ENCODE results near the gene RELN. TPM values are rescaled to one million over a fixed set of nuclear protein-coding genes. Genes with fewer than 3 reads are reported as not detected.

RELN gene
- total RNA-seq, 1 experiment from 2014 or later, result 0.02 TPM

GRCh38 chr7:103542470-103542869 lies 447.0 kb downstream of the RELN start:
- Mint-ChIP-seq H3K27me3 (ENCODE audit: low read depth) (peaks cover 6% of the 10 kb centered on the region), H3K4me1 (no peaks in the 10 kb centered on the region), H3K9me3 (no peaks in the 10 kb centered on the region; a peak in 1 of 5 replicates), H3K36me3 (ENCODE audit: insufficient read depth in 1 of 3, low read depth in 3 of 3) (no peaks in the 10 kb centered on the region), H3K27ac (no peak overlapping the region), H3K4me3 (no peak overlapping the region)
- H3K9ac ChIP-seq (ENCODE audit: extremely low read depth, insufficient read length, low read length), result no peak overlapping the region
- H3K27ac ChIP-seq (ENCODE audit: insufficient read length, low read depth, low read length), result no peak overlapping the region
- H2BK5ac ChIP-seq (ENCODE audit: insufficient read length, low read length), result no peak overlapping the region
- H3K4ac ChIP-seq (ENCODE audit: low read depth, low read length), result no peak overlapping the region
- no peaks in the 10 kb centered on the region for H3K79me1 ChIP-seq (ENCODE audit: insufficient read depth, low read depth, low read length, poor library complexity, severe bottlenecking)
- no peak overlapping the region for H3K56ac ChIP-seq (ENCODE audit: insufficient read length, low read depth, low read length)
- H3K23ac ChIP-seq (ENCODE audit: insufficient read length, low read depth, low read length), result no peak overlapping the region
- H4K91ac ChIP-seq (ENCODE audit: insufficient read length, low read depth, low read length), result no peak overlapping the region
- no peak overlapping the region for H2AK5ac ChIP-seq (ENCODE audit: insufficient read length, low read length)
- WGBS (ENCODE audit: extremely low coverage, insufficient read length, low lambda C conversion rate), result no CpG with 5 or more reads among the region's 5 CpGs
- H2BK12ac ChIP-seq (ENCODE audit: insufficient read length, low read depth, low read length), result no peak overlapping the region
- no peak overlapping the region for H2BK120ac ChIP-seq (ENCODE audit: low read depth, low read length, poor library complexity, severe bottlenecking)
- H3K14ac ChIP-seq (ENCODE audit: insufficient read depth, low read length), result no peak overlapping the region
- no peak overlapping the region for H4K8ac ChIP-seq (replicated peaks; ENCODE audit: insufficient read length, low read depth, low read length)
- no peaks in the 10 kb centered on the region for H4K20me1 ChIP-seq (ENCODE audit: control insufficient read depth, insufficient read depth, insufficient read length)
- H3K4me2 ChIP-seq (ENCODE audit: insufficient read depth, insufficient read length, low read length), result no peak overlapping the region
- no peak overlapping the region for H2BK15ac ChIP-seq (ENCODE audit: low read depth, low read length)
- H3K23me2 ChIP-seq (ENCODE audit: insufficient read length, low read depth, low read length, poor library complexity, severe bottlenecking), result no peaks in the 10 kb centered on the region
- H2AFZ ChIP-seq (ENCODE audit: low read length), result no peak overlapping the region
- H3K27me3 ChIP-seq (ENCODE audit: insufficient read depth, low read length), result no peaks in the 10 kb centered on the region
- no peak overlapping the region for H2BK20ac ChIP-seq (ENCODE audit: low read depth, low read length, poor library complexity, severe bottlenecking)
- TF ChIP-seq CTCF (conservative IDR thresholded peaks at IDR 0.05), result no peak
- H3K9me3 ChIP-seq (ENCODE audit: control insufficient read depth, low read depth, low read length), result no peaks in the 10 kb centered on the region
- no peak overlapping the region for H3K18ac ChIP-seq (ENCODE audit: insufficient read length, low read depth, low read length)
- H4K5ac ChIP-seq (ENCODE audit: insufficient read length, low read depth, low read length), result no peak overlapping the region
- no peak overlapping the region for H3T11ph ChIP-seq (ENCODE audit: low read length)
- DNase-seq, result no peak
- no peaks in the 10 kb centered on the region for H3K79me2 ChIP-seq (ENCODE audit: insufficient read depth, low read length)
- no peaks in the 10 kb centered on the region for H3K4me1 ChIP-seq (ENCODE audit: insufficient read depth, low read length)

Measured in H9 (cell line).